Stimulated activated CD8-positive, alpha-beta memory T cell treated with anti-CD3 and anti-CD28 coated beads, Interleukin-12 subunit alpha, Interleukin-12 subunit beta, amount 100 ng/mL, for 4 hours (primary cell): Measurements from ENCODE around the gene LRRC8E.
"Not testable (repeated sequence)": the region's sequence is repeated elsewhere in the genome, so short reads cannot be mapped to it uniquely, and the experiment has no call there.

Experiments used
- DNase-seq: peaks from one replicate; pipeline ENCODE4 v3.0.0-alpha.2; 2020; ENCODE audit warnings: low read depth

LRRC8E gene

GRCh38 chr19:7887408-7888144, 734 bp upstream of the LRRC8E start:
- DNase-seq, result no peak

DNA sequence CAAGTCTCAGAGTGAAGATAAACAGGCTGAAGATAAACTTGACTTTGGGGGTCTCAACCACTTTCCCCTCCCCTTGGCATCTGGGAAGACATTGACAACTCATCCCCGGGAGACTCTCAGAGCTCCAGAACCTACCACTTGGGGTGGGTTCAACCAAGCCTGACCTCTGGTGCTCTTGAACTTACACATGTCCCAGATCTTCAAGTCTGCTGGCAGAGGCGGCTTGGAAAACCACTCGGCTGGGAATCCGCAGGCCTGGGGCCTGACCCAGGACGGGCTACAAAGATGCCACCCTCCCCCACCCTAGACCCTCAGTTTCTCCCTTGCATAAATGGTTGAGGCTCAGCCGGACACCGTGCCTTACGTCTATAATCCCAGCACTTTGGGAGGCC, 512 bp downstream of the LRRC8E start:
- no peak for DNase-seq

GRCh38 chr19:7893362-7894101, 5.2 kb downstream of the LRRC8E start:
- not testable (repeated sequence) for DNase-seq

DNA sequence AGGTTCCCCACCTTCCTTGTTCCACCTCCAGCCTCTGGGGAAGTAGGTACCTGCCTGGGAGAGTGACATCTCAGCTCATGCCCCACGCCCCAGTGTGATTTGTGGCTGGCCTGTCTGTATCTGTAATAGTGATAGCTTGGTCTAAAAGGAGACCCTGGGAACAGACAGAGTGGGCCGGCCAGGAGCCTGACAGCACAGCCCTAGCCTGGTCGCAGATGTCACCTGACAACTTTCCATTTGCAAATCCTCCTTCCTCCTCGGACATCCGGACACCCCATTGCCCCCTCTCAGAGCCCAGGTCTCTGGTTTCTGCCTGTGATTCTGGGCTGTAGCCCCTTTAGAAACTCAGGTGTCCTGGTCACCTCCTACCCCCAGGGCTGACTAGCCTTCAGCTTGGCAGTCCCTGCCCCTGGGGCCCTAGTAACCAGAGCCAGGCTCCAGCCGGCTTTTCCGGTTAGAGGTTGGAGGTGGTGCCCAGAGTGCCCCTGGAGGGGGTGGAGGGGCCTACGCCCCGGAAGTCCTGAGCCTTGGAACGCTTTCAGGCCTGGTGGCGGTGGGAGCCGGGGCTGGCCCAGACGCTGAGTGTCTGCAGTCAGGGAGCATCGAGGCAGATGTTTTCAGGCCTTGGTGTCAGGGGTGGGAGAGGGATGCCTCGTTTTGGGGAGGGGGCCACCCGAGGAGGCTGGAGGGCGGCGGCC, 6.5 kb downstream of the LRRC8E start:
- DNase-seq, result no peak

DNA sequence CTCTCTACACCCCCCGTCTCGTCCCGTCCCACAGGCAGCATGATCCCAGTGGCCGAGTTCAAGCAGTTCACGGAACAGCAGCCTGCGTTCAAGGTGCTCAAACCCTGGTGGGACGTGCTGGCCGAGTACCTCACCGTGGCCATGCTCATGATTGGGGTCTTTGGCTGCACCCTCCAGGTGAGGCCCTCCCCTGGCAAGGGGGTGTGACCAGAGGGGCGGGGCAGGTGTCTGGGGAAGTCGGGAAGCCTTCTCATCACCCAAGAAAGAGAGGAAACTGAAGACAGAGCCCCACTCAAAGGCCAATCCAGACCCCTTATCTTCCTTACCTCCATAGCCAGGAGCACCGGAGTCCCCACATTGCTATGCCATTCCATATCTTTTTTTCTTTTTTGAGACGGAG, 7.3 kb downstream of the LRRC8E start:
- DNase-seq, result no peak

DNA sequence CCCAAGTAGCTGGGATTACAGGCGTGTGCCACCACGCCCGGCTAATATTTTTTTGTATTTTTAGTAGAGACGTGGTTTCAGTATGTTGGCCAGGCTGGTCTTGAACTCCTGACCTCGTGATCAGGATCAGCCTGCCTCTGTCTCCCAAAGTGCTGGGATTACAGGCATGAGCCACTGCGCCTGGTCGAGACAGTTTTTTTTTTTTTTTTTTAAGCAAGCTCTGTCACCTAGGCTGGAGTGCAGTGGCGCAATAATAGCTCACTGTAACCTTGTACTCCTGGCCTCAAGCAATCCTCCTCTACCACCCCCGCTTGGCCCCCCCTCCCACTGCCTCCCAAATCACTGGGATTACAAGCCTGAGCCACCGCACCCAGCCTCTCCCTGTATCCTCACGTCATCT, 9.0 kb downstream of the LRRC8E start:
- DNase-seq, result no peak

- DNase-seq, result no peak
These were observed 10.7 kb downstream of the LRRC8E start for GRCh38 chr19:7898967-7899366.

GRCh38 chr19:7899751-7900378, 11.6 kb downstream of the LRRC8E start:
- DNase-seq, result no peak

DNA sequence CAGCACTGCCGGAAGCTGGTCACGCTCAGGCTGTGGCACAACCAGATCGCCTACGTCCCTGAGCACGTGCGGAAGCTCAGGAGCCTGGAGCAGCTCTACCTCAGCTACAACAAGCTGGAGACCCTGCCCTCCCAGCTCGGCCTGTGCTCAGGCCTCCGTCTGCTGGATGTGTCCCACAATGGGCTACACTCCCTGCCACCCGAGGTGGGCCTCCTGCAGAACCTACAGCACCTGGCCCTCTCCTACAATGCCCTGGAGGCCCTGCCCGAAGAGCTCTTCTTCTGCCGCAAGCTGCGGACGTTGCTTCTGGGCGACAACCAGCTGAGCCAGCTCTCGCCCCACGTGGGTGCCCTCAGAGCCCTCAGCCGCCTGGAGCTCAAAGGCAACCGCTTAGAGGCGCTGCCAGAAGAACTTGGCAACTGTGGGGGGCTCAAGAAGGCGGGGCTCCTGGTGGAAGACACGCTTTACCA, 12.1 kb downstream of the LRRC8E start:
- no peak for DNase-seq

DNA sequence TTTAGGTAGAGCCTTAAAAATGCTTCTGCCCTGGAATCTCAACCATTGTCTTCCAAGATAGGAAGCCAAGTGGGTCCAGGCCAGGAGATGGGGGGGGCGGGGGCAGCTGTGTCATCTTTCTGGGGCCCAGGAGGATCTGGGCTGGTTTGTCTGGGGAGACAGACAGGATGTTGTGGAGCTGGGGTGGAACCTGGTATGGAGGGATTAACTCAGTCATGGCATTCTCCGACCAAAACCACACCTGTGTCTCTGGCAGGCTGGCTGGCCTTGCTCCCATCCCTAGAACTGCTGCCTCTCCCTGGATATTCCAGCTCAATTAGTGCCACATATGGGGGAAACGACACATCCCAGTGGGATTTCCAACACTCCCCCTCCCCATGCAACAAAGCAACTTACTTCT, 12.6 kb downstream of the LRRC8E start:
- no peak for DNase-seq

DNA sequence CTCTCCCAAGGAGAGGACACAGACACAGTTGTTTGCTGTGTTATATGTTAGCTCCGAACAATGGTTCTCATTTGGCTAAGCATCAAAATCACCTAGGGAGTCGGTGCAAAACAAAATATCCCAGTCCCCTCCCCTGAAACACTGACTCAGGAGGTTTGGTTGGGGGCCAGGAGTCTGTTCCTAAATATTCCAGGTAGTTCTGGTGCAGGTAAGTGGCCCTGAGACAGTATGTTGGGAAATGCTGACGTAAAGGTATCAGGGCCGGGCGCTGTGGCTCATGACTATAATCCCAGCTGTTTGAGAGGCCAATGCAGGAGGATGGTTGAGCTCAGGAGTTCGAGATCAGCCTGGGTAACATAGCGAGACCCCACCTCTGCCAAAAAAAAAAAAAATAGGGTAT, 13.0 kb downstream of the LRRC8E start:
- DNase-seq, result no peak

- no peak for DNase-seq
These were observed 14.5 kb downstream of the LRRC8E start for GRCh38 chr19:7902796-7903243.

GRCh38 chr19:7903244-7904073, 15.1 kb downstream of the LRRC8E start, which contains the start of gene MAP2K7:
MAP2K7 (plus strand) TSS chr19:7903877; CDS start chr19:7903945, 68 bp downstream.
- DNase-seq, result peak; percentile 100

DNA sequence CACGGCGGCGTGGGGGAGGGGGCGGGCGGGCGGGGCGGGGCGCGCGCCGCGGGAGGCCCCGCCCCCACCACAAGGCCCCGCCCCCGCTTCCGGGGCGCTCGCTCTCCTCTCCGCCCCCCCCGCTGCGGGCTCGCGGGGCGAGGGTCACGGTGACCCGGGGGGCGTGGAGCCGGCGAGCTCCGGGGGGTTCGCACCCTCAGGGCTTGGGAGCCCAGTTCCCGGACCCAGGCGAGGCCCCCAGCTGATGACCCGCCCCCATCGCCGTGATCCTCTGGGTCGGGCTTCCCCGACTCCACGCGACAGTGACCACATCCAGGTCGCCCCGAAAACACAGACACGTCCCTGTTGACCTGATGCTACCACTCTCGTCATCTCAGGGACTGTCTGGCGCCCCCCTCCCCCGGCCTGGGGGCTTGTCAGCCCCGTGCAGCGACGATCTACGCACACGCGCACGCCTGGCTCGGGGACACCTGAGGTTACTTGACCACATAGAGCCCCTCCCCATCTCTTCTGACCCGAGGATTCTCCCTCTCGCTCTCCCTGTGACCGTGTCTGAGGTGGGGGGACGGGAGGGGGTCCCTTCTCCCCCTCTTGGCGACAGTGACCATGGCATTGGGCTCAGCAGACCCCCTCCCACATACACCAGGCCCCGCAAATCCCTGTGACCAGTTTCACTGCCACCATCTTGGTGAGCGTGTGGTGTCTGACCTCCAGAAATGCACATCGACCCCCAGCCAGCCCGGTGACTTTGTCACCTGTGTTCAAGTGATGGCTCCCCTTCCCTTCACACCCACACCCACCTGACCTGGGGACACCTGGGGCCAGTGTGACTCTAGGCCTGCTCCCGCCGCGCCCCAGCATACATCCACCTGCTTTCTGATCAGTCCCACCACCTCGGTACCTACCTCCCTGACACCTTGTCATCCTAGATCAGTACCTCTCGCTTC, 16.0 kb downstream of the LRRC8E start:
- DNase-seq, result no peak

GRCh38 chr19:7905268-7905667, 17.0 kb downstream of the LRRC8E start:
- no peak for DNase-seq

DNA sequence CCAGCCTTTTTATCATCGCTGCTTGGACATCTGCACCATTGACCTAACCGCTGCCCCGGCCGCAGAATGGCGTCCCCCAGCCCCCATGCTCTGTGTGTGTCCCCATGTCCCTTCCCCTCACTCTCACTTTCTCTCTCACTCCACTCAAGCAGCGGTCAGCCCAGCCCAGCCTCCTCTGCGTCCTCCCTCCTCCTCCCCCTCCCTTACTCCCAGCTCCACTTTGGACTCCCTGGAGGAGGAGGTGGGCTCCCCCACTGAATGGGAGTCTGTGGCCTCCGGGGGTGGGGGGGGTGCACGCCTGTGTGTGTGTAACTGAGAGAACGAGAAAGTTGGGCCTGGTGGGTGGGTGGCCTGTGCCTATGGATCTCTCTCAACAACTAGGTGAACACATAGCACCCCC, 17.5 kb downstream of the LRRC8E start:
- no peak for DNase-seq

GRCh38 chr19:7907122-7907521, 18.8 kb downstream of the LRRC8E start:
- no peak for DNase-seq

DNA sequence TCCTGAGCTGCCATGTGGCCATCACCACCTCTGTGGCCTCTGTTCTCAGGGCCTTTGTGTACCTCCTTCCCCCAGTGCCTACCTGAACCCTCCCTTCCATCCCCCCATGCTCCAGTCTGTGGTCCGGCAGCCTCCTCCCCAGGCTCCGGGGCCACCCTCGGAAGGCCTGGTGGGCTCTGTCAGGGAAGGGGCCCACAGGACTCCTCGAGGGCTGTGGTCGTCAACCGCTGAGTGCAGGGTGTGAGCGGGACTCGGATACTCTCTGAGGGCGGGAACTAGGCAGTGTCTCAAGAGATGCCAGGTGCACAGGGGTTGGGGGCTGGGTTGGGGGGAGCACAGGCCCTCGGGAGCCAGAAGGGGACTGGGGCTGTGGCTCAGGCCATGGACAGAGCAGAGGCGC, 19.2 kb downstream of the LRRC8E start:
- no peak for DNase-seq

DNA sequence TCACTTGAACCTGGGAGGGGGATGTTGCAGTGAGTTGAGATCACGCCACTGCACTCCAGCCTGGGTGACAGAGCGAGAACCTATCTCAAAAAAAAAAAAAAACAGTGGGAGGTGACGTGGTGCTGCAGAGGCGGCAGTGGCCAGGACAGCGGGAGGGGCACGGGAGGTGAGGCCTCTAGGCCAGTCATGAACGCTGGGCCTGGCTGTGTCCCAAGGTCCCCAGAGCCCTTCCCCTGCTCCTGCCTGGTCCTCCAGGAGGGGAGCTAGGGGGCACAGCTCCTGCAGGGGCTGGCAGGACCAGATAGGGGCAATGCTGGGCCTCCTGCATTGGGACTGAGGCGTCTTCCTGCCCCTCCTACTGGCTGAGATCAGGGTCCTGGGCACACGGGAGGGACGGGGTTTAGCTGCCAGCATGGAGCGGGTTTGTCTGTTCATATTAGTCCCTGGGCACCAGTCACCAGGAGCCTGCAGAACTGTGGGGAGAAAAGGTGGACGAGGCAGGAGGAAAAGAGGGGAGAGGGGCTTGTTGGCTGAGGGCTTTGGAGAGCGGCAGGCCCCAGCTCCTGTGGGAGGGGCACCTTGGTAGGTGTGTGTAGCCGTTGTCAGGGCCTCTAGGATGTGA, 19.9 kb downstream of the LRRC8E start:
- no peak for DNase-seq
